ENCODE measurements around the gene PLEKHM2. TPM values are rescaled to one million over a fixed set of nuclear protein-coding genes. Genes with fewer than 3 reads are reported as not detected.

The PLEKHM2 gene
- total and polyA plus RNA-seq, 2 of the 8 experiments (the other 6 are each of a cell fraction or from before 2014, with no cell fraction given): 38.3 to 47.6 TPM

GRCh38 chr1:15744122-15744679 lies 60.1 kb downstream of the PLEKHM2 start:
- H2BK15ac ChIP-seq (ENCODE audit: low read length): peak overlapping the region; percentile 29
- H3K9me3 ChIP-seq (ENCODE audit: insufficient read depth in 2 of 2, low read depth in 1 of 2, low read length in 1 of 2): no peaks in the 10 kb centered on the region
- H3K79me1 ChIP-seq (ENCODE audit: low read depth, low read length): no peaks in the 10 kb centered on the region
- no peak overlapping the region for H3K9ac ChIP-seq (replicated peaks in 1 of 4; ENCODE audit: extremely low read depth in 1 of 4, low read depth in 3 of 4, low read length in 3 of 4)
- no peak overlapping the region for H3K4me3 ChIP-seq (ENCODE audit: extremely low read depth in 1 of 4, insufficient read depth in 2 of 4, low read depth in 3 of 4, low read length in 4 of 4)
- H4K20me1 ChIP-seq (replicated peaks in 1 of 2; ENCODE audit: control insufficient read depth in 1 of 2, insufficient read depth in 2 of 2, low read length in 2 of 2): no peaks in the 10 kb centered on the region
- DNase-seq (ENCODE audit: low read depth in 1 of 2, low spot score in 2 of 2) (no peak), FAIRE-seq (no peak)
- H4K5ac ChIP-seq (ENCODE audit: insufficient read length, low read depth, low read length): no peak overlapping the region
- CTCF ChIA-PET (ENCODE audit: partially characterized antibody): interaction anchor here (1.5 kb wide), 1 partner anchor 48 kb away, joined by 5 read pairs; no protein-coding TSS in a partner anchor
- peak overlapping the region; percentile 91 for H4K8ac ChIP-seq (ENCODE audit: extremely low read depth, insufficient read depth, low read length)
- H3K4me2 ChIP-seq (ENCODE audit: insufficient read depth in 1 of 2, low read depth in 2 of 2, low read length in 2 of 2): no peak overlapping the region
- H2BK120ac ChIP-seq (replicated peaks; ENCODE audit: low read depth, low read length): no peak overlapping the region
- 0 out of 2 replicates have a peak overlapping the region, but pooled peaks have one; percentile 33 for H2BK12ac ChIP-seq (ENCODE audit: low read depth, low read length)
- no peak overlapping the region for H3K4ac ChIP-seq (replicated peaks; ENCODE audit: insufficient read length, low read depth, low read length)
- H3K18ac ChIP-seq (ENCODE audit: extremely low read depth, low read length): no peak overlapping the region; the same call in 1 of the 2 replicates
- H2BK20ac ChIP-seq (ENCODE audit: low read length): no peak overlapping the region
- no peak overlapping the region for H3K56ac ChIP-seq (replicated peaks; ENCODE audit: insufficient read length, low read depth, low read length)
- no peak overlapping the region for H2AFZ ChIP-seq (ENCODE audit: low read length)
- no peaks in the 10 kb centered on the region for H3K27me3 ChIP-seq (replicated peaks in 1 of 4; ENCODE audit: control insufficient read depth in 3 of 4, extremely low read depth in 1 of 4, insufficient read depth in 3 of 4, low read length in 3 of 4)
- H4K91ac ChIP-seq (replicated peaks; ENCODE audit: insufficient read length, low read length): no peak overlapping the region
- no peaks in the 10 kb centered on the region for H3K79me2 ChIP-seq (ENCODE audit: control insufficient read depth in 1 of 2, insufficient read depth in 2 of 2, low read length in 2 of 2)
- POLR2A ChIA-PET (ENCODE audit: partially characterized antibody): interaction anchor here (0.8 kb wide), 1 partner anchor 13 kb away, joined by 5 read pairs; no protein-coding TSS in a partner anchor
- no peaks in the 10 kb centered on the region; the same call in 1 of the 2 replicates for H3K23me2 ChIP-seq (ENCODE audit: low read depth, low read length)
- no peak overlapping the region for H2AK5ac ChIP-seq (ENCODE audit: low read depth, low read length)
- H3K27ac ChIP-seq (ENCODE audit: low read depth, low read length): no peak overlapping the region
- no peaks in the 10 kb centered on the region for H3K36me3 ChIP-seq (ENCODE audit: control insufficient read depth in 2 of 4, insufficient read depth in 4 of 4, low read length in 3 of 4)
- peak overlapping the region; percentile 13; the same call in 1 of the 2 replicates for H2BK5ac ChIP-seq (ENCODE audit: low read depth, low read length)
- peaks cover 0 to 13% (median 6%) of the 10 kb centered on the region in 4 experiments; a peak in 6 of 7 replicates for H3K4me1 ChIP-seq (replicated peaks in 1 of 4; ENCODE audit: control insufficient read depth in 3 of 4, insufficient read depth in 4 of 4, low read length in 3 of 4)
- H3K14ac ChIP-seq (ENCODE audit: insufficient read length): no peak overlapping the region
- WGBS, 2 experiments (ENCODE audit: extremely low coverage in 1 of 2, insufficient coverage in 1 of 2, insufficient read length in 1 of 2, insufficient replicate concordance in 2 of 2, low coverage in 1 of 2, low lambda C conversion rate in 2 of 2, missing lambda C conversion rate in 1 of 2): 94% methylated on average over 30 of the region's 30 CpGs; no CpG with 5 or more reads in 1 of the 2 experiments
- no peak overlapping the region for H3K23ac ChIP-seq (ENCODE audit: insufficient read length)
- TF ChIP-seq KDM4A (IDR thresholded peaks at IDR 0.05; ENCODE audit: low read depth, low read length, severe bottlenecking) (no peak), SIRT6 (IDR thresholded peaks at IDR 0.05; ENCODE audit: low read length) (no peak), RBBP5 (IDR thresholded peaks at IDR 0.05; ENCODE audit: borderline replicate concordance, low read depth, low read length) (no peak), TCF12 (IDR thresholded peaks at IDR 0.05; ENCODE audit: low read depth, low read length) (no peak), CTCF (IDR thresholded peaks at IDR 0.05; ENCODE audit: control extremely low read depth in 1 of 3, insufficient read depth in 1 of 3, low read depth in 1 of 3, low read length in 3 of 3) (no peak), SAP30 (IDR thresholded peaks at IDR 0.05; ENCODE audit: insufficient read depth, insufficient replicate concordance, low read length) (no peak), NRF1 (IDR thresholded peaks at IDR 0.05; ENCODE audit: low read depth, low read length) (no peak)
- TF ChIP-seq, protein P1, sequence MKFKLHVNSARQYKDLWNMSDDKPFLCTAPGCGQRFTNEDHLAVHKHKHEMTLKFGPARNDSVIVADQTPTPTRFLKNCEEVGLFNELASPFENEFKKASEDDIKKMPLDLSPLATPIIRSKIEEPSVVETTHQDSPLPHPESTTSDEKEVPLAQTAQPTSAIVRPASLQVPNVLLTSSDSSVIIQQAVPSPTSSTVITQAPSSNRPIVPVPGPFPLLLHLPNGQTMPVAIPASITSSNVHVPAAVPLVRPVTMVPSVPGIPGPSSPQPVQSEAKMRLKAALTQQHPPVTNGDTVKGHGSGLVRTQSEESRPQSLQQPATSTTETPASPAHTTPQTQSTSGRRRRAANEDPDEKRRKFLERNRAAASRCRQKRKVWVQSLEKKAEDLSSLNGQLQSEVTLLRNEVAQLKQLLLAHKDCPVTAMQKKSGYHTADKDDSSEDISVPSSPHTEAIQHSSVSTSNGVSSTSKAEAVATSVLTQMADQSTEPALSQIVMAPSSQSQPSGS (IDR thresholded peaks at IDR 0.05; ENCODE audit: low read length): no peak

All from H1 (cell line).